Bronchial epithelial cell (primary cell): Measurements from ENCODE around the gene CDH1. TPM values are rescaled to one million over a fixed set of nuclear protein-coding genes. Genes with fewer than 3 reads are reported as not detected.
"Not testable (repeated sequence)": the region's sequence is repeated elsewhere in the genome, so short reads cannot be mapped to it uniquely, and the experiment has no call there.

Source experiments
- DNase-seq: peaks from one replicate; pipeline ENCODE4 v3.0.0-alpha.2; 2010; ENCODE audit warnings: low read depth
- FAIRE-seq: peaks from 2 replicates; lab custom pipeline; 2011; peaks lifted over from hg19 to GRCh38; lab: Jason Lieb, UNC
- H3K27me3 ChIP-seq: 2 replicates; pipeline ENCODE4 v1.5.1; 2011; ENCODE audit warnings: low read length; ENCODE audit not compliant: control insufficient read depth, insufficient read depth
- H3K36me3 ChIP-seq: 2 replicates; pipeline ENCODE4 v1.5.1; 2011; ENCODE audit warnings: low read length; ENCODE audit not compliant: control insufficient read depth, insufficient read depth
- H3K4me3 ChIP-seq: 2 replicates; pipeline ENCODE4 v1.5.1; 2011; ENCODE audit warnings: mild to moderate bottlenecking, low read depth, low read length, control low read depth
- total RNA-seq: library from RNA; depleted of rRNA; stranded (reverse); fragments of >200 nt; gene quantifications from 2 replicates; pipeline ENCODE4 v1.2.1, GENCODE V29; 2014
- TF ChIP-seq, protein P1 (sequence below): IDR thresholded peaks from 2 replicates; pipeline ENCODE4 v1.5.1; 2011; ENCODE audit warnings: mild to moderate bottlenecking, moderate library complexity, low read length, control low read depth, inconsistent platforms; ENCODE audit not compliant: insufficient read depth, severe bottlenecking

Gene CDH1
- total RNA-seq, 1 donor from 2014 or later, result 250 TPM

DNA sequence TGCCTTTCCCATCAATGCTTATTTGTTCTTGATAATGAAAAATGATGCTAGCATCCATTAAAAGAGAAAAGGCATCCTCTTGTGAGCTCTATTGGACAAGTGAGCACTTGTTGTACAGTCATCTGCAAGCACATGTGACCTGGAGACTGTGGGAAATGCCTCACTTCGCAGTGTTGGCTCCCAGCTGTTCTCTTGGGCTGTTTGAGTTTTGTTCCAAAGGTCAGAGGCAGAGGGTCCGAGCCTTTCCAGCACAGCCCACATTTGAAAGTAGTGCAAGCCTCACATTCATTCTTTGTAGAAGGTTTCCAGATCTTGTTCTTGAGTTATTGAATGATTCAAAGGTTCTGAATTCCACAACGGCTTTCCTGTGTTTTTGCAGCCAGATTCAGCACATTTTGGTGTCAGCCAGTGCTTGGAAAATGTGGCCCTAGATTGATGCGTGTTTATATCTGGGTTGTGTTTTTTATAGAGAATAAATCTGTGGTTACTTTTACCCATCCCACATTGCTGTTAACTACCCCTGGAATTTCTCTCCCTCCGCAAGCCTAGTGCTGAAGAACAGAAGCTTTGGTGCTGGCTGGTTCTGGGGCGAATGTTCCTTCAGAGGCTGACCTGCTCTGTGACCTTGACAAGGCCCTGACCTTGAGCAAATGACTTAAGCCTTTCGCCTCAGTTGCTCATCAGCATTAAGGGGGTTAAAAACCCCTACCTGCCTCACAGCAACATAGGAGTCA is 49.8 kb downstream of the CDH1 start:
- TF ChIP-seq, protein P1, sequence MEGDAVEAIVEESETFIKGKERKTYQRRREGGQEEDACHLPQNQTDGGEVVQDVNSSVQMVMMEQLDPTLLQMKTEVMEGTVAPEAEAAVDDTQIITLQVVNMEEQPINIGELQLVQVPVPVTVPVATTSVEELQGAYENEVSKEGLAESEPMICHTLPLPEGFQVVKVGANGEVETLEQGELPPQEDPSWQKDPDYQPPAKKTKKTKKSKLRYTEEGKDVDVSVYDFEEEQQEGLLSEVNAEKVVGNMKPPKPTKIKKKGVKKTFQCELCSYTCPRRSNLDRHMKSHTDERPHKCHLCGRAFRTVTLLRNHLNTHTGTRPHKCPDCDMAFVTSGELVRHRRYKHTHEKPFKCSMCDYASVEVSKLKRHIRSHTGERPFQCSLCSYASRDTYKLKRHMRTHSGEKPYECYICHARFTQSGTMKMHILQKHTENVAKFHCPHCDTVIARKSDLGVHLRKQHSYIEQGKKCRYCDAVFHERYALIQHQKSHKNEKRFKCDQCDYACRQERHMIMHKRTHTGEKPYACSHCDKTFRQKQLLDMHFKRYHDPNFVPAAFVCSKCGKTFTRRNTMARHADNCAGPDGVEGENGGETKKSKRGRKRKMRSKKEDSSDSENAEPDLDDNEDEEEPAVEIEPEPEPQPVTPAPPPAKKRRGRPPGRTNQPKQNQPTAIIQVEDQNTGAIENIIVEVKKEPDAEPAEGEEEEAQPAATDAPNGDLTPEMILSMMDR, result no peak
- FAIRE-seq, result no peak
- peaks cover 14% of the 10 kb centered on the region for H3K36me3 ChIP-seq
- H3K4me3 ChIP-seq, result no peak overlapping the region
- DNase-seq, result peak; percentile 93
- no peaks in the 10 kb centered on the region for H3K27me3 ChIP-seq

- FAIRE-seq, H3K27me3 ChIP-seq, DNase-seq, H3K4me3 ChIP-seq: not testable (repeated sequence)
- H3K36me3 ChIP-seq, result peaks cover 11% of the 10 kb centered on the region
Observed at GRCh38 chr16:68787419-68787807, 50.3 kb downstream of the CDH1 start.

- peak; percentile 93 for DNase-seq
- peaks cover 12% of the 10 kb centered on the region for H3K36me3 ChIP-seq
- H3K27me3 ChIP-seq, result no peaks in the 10 kb centered on the region
- TF ChIP-seq, protein P1, result no peak
- H3K4me3 ChIP-seq, result no peak overlapping the region
- FAIRE-seq, result no peak
Observed at GRCh38 chr16:68790130-68790761, 53.2 kb downstream of the CDH1 start.

- DNase-seq (no peak), FAIRE-seq (no peak)
Observed at GRCh38 chr16:68790944-68791343, 53.9 kb downstream of the CDH1 start.

GRCh38 chr16:68792465-68793324 is 55.6 kb downstream of the CDH1 start:
- DNase-seq, result peak; percentile 60

More at GRCh38 chr16:68790944-68791343, 53.9 kb downstream of the CDH1 start:
- no peak overlapping the region for H3K4me3 ChIP-seq
- H3K27me3 ChIP-seq, result no peaks in the 10 kb centered on the region
- TF ChIP-seq, protein P1, result no peak
- H3K36me3 ChIP-seq, result peaks cover 11% of the 10 kb centered on the region

More at GRCh38 chr16:68792465-68793324, 55.6 kb downstream of the CDH1 start:
- no peaks in the 10 kb centered on the region for H3K27me3 ChIP-seq
- TF ChIP-seq, protein P1, result no peak
- no peak overlapping the region for H3K4me3 ChIP-seq
- no peak for FAIRE-seq
- H3K36me3 ChIP-seq, result peaks cover 11% of the 10 kb centered on the region
